GM23338 (cell line): ENCODE results near the gene IRF1. TPM values are rescaled to one million over a fixed set of nuclear protein-coding genes. Genes with fewer than 3 reads are reported as not detected.
A peak's percentile ranks its signal among the peaks of the same experiment; 100 is the strongest.

Experiments
- ATAC-seq: fragments of 200-7000 bp; cut with Tn5 transposase; 3 replicates; pipeline ENCODE4 v1.9.1; 2020
- DNase-seq: peaks from one replicate; pipeline ENCODE4 v3.0.0-alpha.2; 2015; ENCODE audit warnings: low spot score
- H2AFZ ChIP-seq: fragments of 200-600 bp; sonication (generic); 2 replicates; pipeline ENCODE4 v1.8.0; 2016; ENCODE audit warnings: antibody characterized with exemption, mild to moderate bottlenecking, moderate library complexity
- H3F3A ChIP-seq: fragments of 200-600 bp; sonication (generic); replicated peaks from 2 replicates; pipeline ENCODE4 v1.8.0; 2017; ENCODE audit warnings: antibody characterized with exemption, mixed run types, low read depth
- H3K27ac ChIP-seq: fragments of 200-600 bp; sonication (generic); 2 replicates; pipeline ENCODE4 v1.6.1; 2016; ENCODE audit warnings: low read depth
- H3K27me3 ChIP-seq: fragments of 200-600 bp; sonication (generic); 2 replicates; pipeline ENCODE4 v1.8.0; 2016; ENCODE audit warnings: mild to moderate bottlenecking, mixed run types, moderate library complexity; ENCODE audit not compliant: insufficient read depth
- H3K36me3 ChIP-seq: fragments of 200-600 bp; sonication (generic); 2 replicates; pipeline ENCODE4 v1.8.0; 2016; ENCODE audit warnings: mild to moderate bottlenecking; ENCODE audit not compliant: insufficient read depth
- H3K4me1 ChIP-seq: fragments of 200-600 bp; sonication (generic); 2 replicates; pipeline ENCODE4 v1.8.0; 2016; ENCODE audit warnings: mild to moderate bottlenecking, moderate library complexity; ENCODE audit not compliant: insufficient read depth
- H3K4me2 ChIP-seq: fragments of 200-600 bp; sonication (generic); 2 replicates; pipeline ENCODE4 v1.7.1; 2017; ENCODE audit warnings: mixed run types
- H3K4me3 ChIP-seq: fragments of 200-600 bp; sonication (generic); 2 replicates; pipeline ENCODE4 v1.6.1; 2016; ENCODE audit warnings: mixed run types
- H3K79me2 ChIP-seq: fragments of 200-600 bp; sonication (generic); replicated peaks from 2 replicates; pipeline ENCODE4 v1.8.0; 2017; ENCODE audit warnings: mild to moderate bottlenecking; ENCODE audit not compliant: insufficient read depth
- H3K9me2 ChIP-seq: fragments of 200-600 bp; sonication (generic); 2 replicates; pipeline ENCODE4 v1.8.0; 2017; ENCODE audit not compliant: insufficient read depth
- H4K20me1 ChIP-seq: fragments of 200-600 bp; sonication (generic); replicated peaks from 2 replicates; pipeline ENCODE4 v1.8.0; 2017; ENCODE audit warnings: mild to moderate bottlenecking; ENCODE audit not compliant: insufficient read depth
- H3K27ac Mint-ChIP-seq: 2 replicates; pipeline ENCODE4 v1.8.0; 2020; ENCODE audit warnings: inconsistent platforms, mild to moderate bottlenecking, moderate library complexity, mixed read lengths
- H3K27me3 Mint-ChIP-seq: 3 replicates; pipeline ENCODE4 v1.8.0; 2022; ENCODE audit warnings: low read depth, mild to moderate bottlenecking, moderate library complexity, mixed read lengths, inconsistent platforms; ENCODE audit not compliant: insufficient read depth, poor library complexity
- H3K36me3 Mint-ChIP-seq: 3 replicates; pipeline ENCODE4 v1.8.0; 2021; ENCODE audit warnings: low read depth, mild to moderate bottlenecking, inconsistent platforms, moderate library complexity, mixed read lengths
- H3K4me1 Mint-ChIP-seq: 3 replicates; pipeline ENCODE4 v1.8.0; 2020; ENCODE audit warnings: mild to moderate bottlenecking, inconsistent platforms, mixed read lengths
- H3K4me3 Mint-ChIP-seq: 3 replicates; pipeline ENCODE4 v1.8.0; 2021; ENCODE audit warnings: moderate library complexity, mild to moderate bottlenecking, inconsistent platforms, mixed read lengths
- H3K9me3 Mint-ChIP-seq: 3 replicates; pipeline ENCODE4 v1.8.0; 2020; ENCODE audit warnings: moderate library complexity, mild to moderate bottlenecking, inconsistent platforms, mixed read lengths
- CREB1 ChIP-seq: fragments of 250-450 bp; sonication (Bioruptor Pico); IDR thresholded peaks from 2 replicates; pipeline ENCODE4 v1.5.0; 2020; ENCODE audit warnings: low read depth, mild to moderate bottlenecking, moderate library complexity
- EZH2 ChIP-seq: fragments of 200-600 bp; sonication (generic); IDR thresholded peaks from one replicate; pipeline ENCODE4 v1.8.0; 2017; ENCODE audit warnings: antibody characterized with exemption, mild to moderate bottlenecking, low read depth; ENCODE audit not compliant: unreplicated experiment
- EZH2phosphoT487 ChIP-seq: fragments of 200-600 bp; sonication (generic); IDR thresholded peaks from one replicate; pipeline ENCODE4 v1.8.1; 2018; ENCODE audit warnings: antibody characterized with exemption; ENCODE audit not compliant: unreplicated experiment
- JUNB ChIP-seq: IDR thresholded peaks from one replicate; pipeline ENCODE4 v1.6.1; 2016; ENCODE audit warnings: antibody characterized with exemption; ENCODE audit not compliant: unreplicated experiment
- NANOG ChIP-seq: IDR thresholded peaks from 2 replicates; pipeline ENCODE4 v1.6.1; 2016; ENCODE audit warnings: antibody characterized with exemption, borderline replicate concordance
- POLR2AphosphoS5 ChIP-seq: IDR thresholded peaks from 2 replicates; pipeline ENCODE4 v1.6.1; 2016; ENCODE audit warnings: antibody characterized with exemption, low read depth
- STAT1 ChIP-seq: IDR thresholded peaks from one replicate; pipeline ENCODE4 v1.6.1; 2016; ENCODE audit warnings: antibody characterized with exemption; ENCODE audit not compliant: unreplicated experiment
- ZNF114 ChIP-seq: fragments of 250-450 bp; sonication (Bioruptor Pico); IDR thresholded peaks from 2 replicates; pipeline ENCODE4 v1.5.0; 2020; ENCODE audit warnings: mild to moderate bottlenecking, moderate library complexity
- ZNF331 ChIP-seq: fragments of 250-450 bp; sonication (Bioruptor Pico); IDR thresholded peaks from 2 replicates; pipeline ENCODE4 v1.5.0; 2020; ENCODE audit warnings: low read depth, mild to moderate bottlenecking, moderate library complexity
- polyA plus RNA-seq: library from polyadenylated mRNA; unstranded; fragments of >200 nt; fragmentation: Nextera tagmentation; extraction: Ambion mirVana; gene quantifications from 2 replicates; pipeline ENCODE4 v1.2.1, GENCODE V29; 2016
- total RNA-seq: library from RNA; depleted of rRNA; stranded (reverse); fragments of >200 nt; shearing (Covaris generic); gene quantifications from 2 replicates; pipeline ENCODE4 v1.2.3, GENCODE V29; 2014
- TF ChIP-seq, protein P1 (sequence below): fragments of 250-450 bp; sonication (Bioruptor Pico); IDR thresholded peaks from 2 replicates; pipeline ENCODE4 v1.5.0; 2020; ENCODE audit warnings: mild to moderate bottlenecking, moderate library complexity
- TF ChIP-seq, protein P2 (sequence below): IDR thresholded peaks from one replicate; pipeline ENCODE4 v1.6.1; 2018; ENCODE audit warnings: antibody characterized with exemption; ENCODE audit not compliant: unreplicated experiment
- TF ChIP-seq, protein P3 (sequence below): IDR thresholded peaks from 2 replicates; pipeline ENCODE4 v1.6.1; 2016; ENCODE audit warnings: antibody characterized with exemption
- TF ChIP-seq, protein P4 (sequence below), 2 experiments: fragments of 200-600 bp in 1 of 2; sonication (generic) in 1 of 2; conservative IDR thresholded peaks; 2 replicates each; pipeline versions ENCODE4 v1.5.1 to v1.6.1; 2016 to 2017; ENCODE audit warnings: antibody characterized with exemption in 2 of 2, low read depth in 2 of 2, mild to moderate bottlenecking in 2 of 2, moderate library complexity in 1 of 2

IRF1 gene
- total and polyA plus RNA-seq, 2 experiments from 2014 or later, result 6.9 to 8.6 TPM

DNA sequence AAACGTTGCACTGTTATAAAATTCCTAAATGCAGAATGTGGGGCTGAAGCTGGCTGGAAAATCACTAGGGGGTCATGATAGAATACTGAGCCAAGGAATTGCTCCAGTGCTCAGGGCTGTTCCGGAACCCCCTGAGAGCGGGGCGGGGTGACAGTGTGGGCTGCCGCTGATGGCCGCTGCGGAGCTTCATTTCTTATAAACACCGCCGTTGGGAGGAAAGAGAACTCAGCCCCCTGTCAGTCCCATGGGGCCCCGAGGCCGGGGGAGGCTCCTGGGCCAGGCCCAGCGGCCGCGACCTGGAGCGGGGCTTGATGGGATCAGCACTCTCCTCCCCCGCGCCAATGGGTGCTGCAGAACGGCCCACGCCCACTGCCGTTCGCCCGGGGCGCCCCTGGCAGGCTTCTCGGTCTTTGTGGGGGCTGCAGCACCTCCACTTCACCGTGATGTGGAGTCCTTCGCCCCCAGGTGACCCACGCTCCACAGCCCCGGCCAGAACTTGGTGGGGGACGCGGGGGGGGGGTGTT lies 5.2 kb upstream of the IRF1 start:
- Mint-ChIP-seq H3K9me3 (no peaks in the 10 kb centered on the region), H3K4me3 (peak overlapping the region; percentile 88), H3K27ac (peak overlapping the region; percentile 93), H3K36me3 (no peaks in the 10 kb centered on the region), H3K27me3 (peaks cover 19% of the 10 kb centered on the region), H3K4me1 (peaks cover 17% of the 10 kb centered on the region)
- H4K20me1 ChIP-seq, result no peaks in the 10 kb centered on the region
- peak overlapping the region; percentile 92 for H3K4me2 ChIP-seq
- no peaks in the 10 kb centered on the region for H3K79me2 ChIP-seq
- peaks cover 29% of the 10 kb centered on the region for H3K27me3 ChIP-seq
- H3K9me2 ChIP-seq, result no peaks in the 10 kb centered on the region; the same call in 1 of the 2 replicates
- H3K4me1 ChIP-seq, result peaks cover 17% of the 10 kb centered on the region
- peaks cover 5% of the 10 kb centered on the region; the same call in 1 of the 2 replicates for H3F3A ChIP-seq
- peak overlapping the region; percentile 97 for H3K4me3 ChIP-seq
- peak overlapping the region; percentile 91 for H2AFZ ChIP-seq
- TF ChIP-seq, protein P1, sequence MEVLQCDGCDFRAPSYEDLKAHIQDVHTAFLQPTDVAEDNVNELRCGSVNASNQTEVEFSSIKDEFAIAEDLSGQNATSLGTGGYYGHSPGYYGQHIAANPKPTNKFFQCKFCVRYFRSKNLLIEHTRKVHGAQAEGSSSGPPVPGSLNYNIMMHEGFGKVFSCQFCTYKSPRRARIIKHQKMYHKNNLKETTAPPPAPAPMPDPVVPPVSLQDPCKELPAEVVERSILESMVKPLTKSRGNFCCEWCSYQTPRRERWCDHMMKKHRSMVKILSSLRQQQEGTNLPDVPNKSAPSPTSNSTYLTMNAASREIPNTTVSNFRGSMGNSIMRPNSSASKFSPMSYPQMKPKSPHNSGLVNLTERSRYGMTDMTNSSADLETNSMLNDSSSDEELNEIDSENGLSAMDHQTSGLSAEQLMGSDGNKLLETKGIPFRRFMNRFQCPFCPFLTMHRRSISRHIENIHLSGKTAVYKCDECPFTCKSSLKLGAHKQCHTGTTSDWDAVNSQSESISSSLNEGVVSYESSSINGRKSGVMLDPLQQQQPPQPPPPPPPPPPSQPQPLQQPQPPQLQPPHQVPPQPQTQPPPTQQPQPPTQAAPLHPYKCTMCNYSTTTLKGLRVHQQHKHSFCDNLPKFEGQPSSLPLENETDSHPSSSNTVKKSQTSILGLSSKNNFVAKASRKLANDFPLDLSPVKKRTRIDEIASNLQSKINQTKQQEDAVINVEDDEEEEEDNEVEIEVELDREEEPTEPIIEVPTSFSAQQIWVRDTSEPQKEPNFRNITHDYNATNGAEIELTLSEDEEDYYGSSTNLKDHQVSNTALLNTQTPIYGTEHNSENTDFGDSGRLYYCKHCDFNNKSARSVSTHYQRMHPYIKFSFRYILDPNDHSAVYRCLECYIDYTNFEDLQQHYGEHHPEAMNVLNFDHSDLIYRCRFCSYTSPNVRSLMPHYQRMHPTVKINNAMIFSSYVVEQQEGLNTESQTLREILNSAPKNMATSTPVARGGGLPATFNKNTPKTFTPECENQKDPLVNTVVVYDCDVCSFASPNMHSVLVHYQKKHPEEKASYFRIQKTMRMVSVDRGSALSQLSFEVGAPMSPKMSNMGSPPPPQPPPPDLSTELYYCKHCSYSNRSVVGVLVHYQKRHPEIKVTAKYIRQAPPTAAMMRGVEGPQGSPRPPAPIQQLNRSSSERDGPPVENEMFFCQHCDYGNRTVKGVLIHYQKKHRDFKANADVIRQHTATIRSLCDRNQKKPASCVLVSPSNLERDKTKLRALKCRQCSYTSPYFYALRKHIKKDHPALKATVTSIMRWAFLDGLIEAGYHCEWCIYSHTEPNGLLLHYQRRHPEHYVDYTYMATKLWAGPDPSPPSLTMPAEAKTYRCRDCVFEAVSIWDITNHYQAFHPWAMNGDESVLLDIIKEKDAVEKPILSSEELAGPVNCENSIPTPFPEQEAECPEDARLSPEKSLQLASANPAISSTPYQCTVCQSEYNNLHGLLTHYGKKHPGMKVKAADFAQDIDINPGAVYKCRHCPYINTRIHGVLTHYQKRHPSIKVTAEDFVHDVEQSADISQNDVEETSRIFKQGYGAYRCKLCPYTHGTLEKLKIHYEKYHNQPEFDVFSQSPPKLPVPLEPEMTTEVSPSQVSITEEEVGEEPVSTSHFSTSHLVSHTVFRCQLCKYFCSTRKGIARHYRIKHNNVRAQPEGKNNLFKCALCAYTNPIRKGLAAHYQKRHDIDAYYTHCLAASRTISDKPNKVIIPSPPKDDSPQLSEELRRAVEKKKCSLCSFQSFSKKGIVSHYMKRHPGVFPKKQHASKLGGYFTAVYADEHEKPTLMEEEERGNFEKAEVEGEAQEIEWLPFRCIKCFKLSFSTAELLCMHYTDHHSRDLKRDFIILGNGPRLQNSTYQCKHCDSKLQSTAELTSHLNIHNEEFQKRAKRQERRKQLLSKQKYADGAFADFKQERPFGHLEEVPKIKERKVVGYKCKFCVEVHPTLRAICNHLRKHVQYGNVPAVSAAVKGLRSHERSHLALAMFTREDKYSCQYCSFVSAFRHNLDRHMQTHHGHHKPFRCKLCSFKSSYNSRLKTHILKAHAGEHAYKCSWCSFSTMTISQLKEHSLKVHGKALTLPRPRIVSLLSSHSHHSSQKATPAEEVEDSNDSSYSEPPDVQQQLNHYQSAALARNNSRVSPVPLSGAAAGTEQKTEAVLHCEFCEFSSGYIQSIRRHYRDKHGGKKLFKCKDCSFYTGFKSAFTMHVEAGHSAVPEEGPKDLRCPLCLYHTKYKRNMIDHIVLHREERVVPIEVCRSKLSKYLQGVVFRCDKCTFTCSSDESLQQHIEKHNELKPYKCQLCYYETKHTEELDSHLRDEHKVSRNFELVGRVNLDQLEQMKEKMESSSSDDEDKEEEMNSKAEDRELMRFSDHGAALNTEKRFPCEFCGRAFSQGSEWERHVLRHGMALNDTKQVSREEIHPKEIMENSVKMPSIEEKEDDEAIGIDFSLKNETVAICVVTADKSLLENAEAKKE (CRISPR knock-in tag), result no peak
- no peak for TF ChIP-seq EZH2phosphoT487
- TF ChIP-seq CREB1, result no peak
- TF ChIP-seq, protein P2, sequence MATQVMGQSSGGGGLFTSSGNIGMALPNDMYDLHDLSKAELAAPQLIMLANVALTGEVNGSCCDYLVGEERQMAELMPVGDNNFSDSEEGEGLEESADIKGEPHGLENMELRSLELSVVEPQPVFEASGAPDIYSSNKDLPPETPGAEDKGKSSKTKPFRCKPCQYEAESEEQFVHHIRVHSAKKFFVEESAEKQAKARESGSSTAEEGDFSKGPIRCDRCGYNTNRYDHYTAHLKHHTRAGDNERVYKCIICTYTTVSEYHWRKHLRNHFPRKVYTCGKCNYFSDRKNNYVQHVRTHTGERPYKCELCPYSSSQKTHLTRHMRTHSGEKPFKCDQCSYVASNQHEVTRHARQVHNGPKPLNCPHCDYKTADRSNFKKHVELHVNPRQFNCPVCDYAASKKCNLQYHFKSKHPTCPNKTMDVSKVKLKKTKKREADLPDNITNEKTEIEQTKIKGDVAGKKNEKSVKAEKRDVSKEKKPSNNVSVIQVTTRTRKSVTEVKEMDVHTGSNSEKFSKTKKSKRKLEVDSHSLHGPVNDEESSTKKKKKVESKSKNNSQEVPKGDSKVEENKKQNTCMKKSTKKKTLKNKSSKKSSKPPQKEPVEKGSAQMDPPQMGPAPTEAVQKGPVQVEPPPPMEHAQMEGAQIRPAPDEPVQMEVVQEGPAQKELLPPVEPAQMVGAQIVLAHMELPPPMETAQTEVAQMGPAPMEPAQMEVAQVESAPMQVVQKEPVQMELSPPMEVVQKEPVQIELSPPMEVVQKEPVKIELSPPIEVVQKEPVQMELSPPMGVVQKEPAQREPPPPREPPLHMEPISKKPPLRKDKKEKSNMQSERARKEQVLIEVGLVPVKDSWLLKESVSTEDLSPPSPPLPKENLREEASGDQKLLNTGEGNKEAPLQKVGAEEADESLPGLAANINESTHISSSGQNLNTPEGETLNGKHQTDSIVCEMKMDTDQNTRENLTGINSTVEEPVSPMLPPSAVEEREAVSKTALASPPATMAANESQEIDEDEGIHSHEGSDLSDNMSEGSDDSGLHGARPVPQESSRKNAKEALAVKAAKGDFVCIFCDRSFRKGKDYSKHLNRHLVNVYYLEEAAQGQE, result no peak
- TF ChIP-seq EZH2, result no peak
- TF ChIP-seq, protein P3, sequence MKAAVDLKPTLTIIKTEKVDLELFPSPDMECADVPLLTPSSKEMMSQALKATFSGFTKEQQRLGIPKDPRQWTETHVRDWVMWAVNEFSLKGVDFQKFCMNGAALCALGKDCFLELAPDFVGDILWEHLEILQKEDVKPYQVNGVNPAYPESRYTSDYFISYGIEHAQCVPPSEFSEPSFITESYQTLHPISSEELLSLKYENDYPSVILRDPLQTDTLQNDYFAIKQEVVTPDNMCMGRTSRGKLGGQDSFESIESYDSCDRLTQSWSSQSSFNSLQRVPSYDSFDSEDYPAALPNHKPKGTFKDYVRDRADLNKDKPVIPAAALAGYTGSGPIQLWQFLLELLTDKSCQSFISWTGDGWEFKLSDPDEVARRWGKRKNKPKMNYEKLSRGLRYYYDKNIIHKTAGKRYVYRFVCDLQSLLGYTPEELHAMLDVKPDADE, result no peak
- TF ChIP-seq ZNF331, result no peak
- TF ChIP-seq, protein P4, sequence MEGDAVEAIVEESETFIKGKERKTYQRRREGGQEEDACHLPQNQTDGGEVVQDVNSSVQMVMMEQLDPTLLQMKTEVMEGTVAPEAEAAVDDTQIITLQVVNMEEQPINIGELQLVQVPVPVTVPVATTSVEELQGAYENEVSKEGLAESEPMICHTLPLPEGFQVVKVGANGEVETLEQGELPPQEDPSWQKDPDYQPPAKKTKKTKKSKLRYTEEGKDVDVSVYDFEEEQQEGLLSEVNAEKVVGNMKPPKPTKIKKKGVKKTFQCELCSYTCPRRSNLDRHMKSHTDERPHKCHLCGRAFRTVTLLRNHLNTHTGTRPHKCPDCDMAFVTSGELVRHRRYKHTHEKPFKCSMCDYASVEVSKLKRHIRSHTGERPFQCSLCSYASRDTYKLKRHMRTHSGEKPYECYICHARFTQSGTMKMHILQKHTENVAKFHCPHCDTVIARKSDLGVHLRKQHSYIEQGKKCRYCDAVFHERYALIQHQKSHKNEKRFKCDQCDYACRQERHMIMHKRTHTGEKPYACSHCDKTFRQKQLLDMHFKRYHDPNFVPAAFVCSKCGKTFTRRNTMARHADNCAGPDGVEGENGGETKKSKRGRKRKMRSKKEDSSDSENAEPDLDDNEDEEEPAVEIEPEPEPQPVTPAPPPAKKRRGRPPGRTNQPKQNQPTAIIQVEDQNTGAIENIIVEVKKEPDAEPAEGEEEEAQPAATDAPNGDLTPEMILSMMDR (conservative IDR thresholded peaks at IDR 0.05; ENCODE audit: low read depth in 2 of 2), result no peak
- no peak for TF ChIP-seq STAT1
- TF ChIP-seq ZNF114 (CRISPR knock-in tag), result no peak
- TF ChIP-seq NANOG, result no peak
- no peak; the same call in 1 of the 2 replicates for TF ChIP-seq POLR2AphosphoS5
- no peak for TF ChIP-seq JUNB
- DNase-seq (peak; percentile 81), ATAC-seq (peak; percentile 45)
- no peaks in the 10 kb centered on the region for H3K36me3 ChIP-seq
- no peak overlapping the region for H3K27ac ChIP-seq
